Endothelial cell of hepatic sinusoid (primary cell): ENCODE results near the gene SLC12A1.

ENCODE experiments used
- in situ Hi-C: cut with HindIII; loops from 2 replicates; pipeline ENCODE4 v1.10.0; 2017; ENCODE audit warnings: low sequenced_read_pairs

Gene SLC12A1

DNA sequence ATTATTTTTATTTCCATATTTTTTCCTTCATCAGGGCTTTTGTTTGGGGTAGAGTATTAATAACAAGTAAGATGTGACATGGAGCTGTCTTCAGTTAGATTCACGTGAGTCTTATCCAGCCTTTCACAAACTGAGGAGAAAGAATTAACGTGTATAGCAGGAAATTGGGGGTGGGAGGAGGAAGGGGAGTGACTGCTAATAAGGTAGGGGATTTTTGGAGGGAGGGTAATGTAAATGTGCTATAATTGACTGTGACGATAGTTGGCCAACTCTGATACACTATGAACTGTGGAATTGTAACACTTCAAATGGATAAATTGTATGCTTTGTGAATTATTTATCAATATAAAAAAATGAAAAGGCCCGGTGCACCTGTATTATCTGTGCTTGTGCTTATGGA, 134.0 kb downstream of the SLC12A1 start:
- in situ Hi-C loops = no loop called here

DNA sequence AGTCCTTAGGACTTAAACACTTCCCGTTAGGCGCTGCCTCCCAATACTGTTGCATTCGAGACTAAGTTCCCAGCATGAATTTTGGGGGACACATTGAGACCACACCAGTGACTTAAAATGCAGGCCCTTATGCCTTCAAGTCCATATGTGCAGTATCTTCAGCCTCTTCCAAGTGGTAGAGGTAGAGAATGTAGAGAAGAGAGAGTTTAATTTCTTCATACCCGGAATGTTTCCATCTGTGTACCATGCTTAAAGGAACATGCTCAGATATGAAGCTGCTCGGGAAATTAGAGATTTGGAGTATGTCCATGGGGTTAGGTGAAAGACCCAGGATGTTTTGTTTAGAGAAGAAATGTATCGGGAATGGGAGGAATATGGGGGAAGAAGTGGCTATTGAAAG, 137.8 kb downstream of the SLC12A1 start:
- in situ Hi-C loops = no loop called here

DNA sequence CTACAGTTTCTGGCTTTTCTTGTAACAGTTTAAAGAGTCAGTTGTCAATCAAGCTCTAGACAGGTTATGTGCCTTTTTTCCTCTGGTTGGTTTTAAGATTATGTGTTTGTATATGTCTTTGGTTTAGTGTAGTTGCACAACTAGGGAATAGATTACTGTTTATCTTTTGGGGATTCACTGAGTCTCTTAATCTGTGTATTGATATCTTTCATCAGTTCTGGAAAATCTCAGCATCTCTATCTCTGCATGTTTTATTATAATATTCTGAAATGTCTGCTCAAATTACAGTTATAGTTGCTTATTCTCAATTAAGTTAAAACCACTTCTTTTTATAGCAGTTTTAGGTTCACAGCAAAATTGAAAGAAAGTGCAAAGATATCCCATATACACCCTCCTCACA, 139.4 kb downstream of the SLC12A1 start:
- in situ Hi-C loops = no loop called here

DNA sequence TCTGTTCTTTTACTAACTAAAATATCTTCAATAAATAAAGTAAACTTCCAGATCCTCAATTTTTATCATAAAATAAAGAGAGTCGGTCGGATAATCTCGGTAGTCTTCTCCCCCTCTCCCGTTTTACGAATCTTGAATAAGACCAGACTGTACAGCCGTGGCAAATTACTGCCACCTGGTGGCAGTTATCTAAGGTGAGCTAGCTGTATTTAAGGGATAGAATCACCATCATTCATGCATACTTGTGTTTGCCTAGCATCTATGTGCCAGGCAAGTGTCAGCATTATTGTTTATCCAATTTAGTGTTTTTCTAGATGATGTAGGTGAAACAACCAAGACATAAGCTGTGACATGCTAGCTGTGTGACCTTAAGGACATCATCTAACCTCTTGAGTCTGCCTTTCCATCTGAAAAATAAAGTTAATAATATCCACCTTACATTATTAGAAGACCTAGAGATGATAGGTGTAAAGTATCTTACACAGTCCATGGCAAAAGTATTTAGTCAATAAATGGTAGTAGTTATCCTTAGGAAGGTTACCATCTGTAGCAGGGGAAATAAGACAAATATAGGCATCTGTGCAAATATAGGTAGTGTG, 146.5 kb downstream of the SLC12A1 start:
- in situ Hi-C loops = no loop called here
